GM12874 (cell line): ENCODE measurements around the gene DTL.

Source experiments
- CTCF ChIP-seq: IDR thresholded peaks from 2 replicates; pipeline ENCODE4 v1.5.1; 2011; ENCODE audit warnings: low read depth, mild to moderate bottlenecking, control low read depth, low read length, moderate library complexity; ENCODE audit not compliant: insufficient read depth

Gene DTL

GRCh38 chr1:212035123-212035834 is at the start of gene DTL, which contains the start of gene INTS7:
Gene DTL (plus strand): TSS chr1:212035748. CDS start chr1:212035891, 143 bp downstream.
Gene INTS7 (minus strand): TSS chr1:212035557. CDS start chr1:212035437, 120 bp downstream.
- TF ChIP-seq CTCF = peak; percentile 94

- no peak for TF ChIP-seq CTCF
These were observed 48.8 kb upstream of the DTL start for GRCh38 chr1:211986628-211987254.

GRCh38 chr1:211991695-211992094 is 43.9 kb upstream of the DTL start:
- no peak for TF ChIP-seq CTCF

GRCh38 chr1:212002536-212002935 is 33.0 kb upstream of the DTL start:
- TF ChIP-seq CTCF = no peak

GRCh38 chr1:212004895-212005608 is 30.5 kb upstream of the DTL start:
- no peak for TF ChIP-seq CTCF

- no peak for TF ChIP-seq CTCF
These were observed 28.4 kb upstream of the DTL start for GRCh38 chr1:212007178-212007577.

- TF ChIP-seq CTCF = no peak
These were observed 27.7 kb upstream of the DTL start for GRCh38 chr1:212007886-212008285.
